HG03039 (cell line): ENCODE results near the gene RNU1-4.
"Not testable (repeated sequence)": the region's sequence is repeated elsewhere in the genome, so short reads cannot be mapped to it uniquely, and the experiment has no call there.

Source experiments
- ATAC-seq: cut with Tn5 transposase; IDR thresholded peaks from one replicate; pipeline ENCODE4 v1.9.1; 2021; ENCODE audit warnings: mild to moderate bottlenecking, moderate library complexity; ENCODE audit not compliant: unreplicated experiment

RNU1-4 gene

DNA sequence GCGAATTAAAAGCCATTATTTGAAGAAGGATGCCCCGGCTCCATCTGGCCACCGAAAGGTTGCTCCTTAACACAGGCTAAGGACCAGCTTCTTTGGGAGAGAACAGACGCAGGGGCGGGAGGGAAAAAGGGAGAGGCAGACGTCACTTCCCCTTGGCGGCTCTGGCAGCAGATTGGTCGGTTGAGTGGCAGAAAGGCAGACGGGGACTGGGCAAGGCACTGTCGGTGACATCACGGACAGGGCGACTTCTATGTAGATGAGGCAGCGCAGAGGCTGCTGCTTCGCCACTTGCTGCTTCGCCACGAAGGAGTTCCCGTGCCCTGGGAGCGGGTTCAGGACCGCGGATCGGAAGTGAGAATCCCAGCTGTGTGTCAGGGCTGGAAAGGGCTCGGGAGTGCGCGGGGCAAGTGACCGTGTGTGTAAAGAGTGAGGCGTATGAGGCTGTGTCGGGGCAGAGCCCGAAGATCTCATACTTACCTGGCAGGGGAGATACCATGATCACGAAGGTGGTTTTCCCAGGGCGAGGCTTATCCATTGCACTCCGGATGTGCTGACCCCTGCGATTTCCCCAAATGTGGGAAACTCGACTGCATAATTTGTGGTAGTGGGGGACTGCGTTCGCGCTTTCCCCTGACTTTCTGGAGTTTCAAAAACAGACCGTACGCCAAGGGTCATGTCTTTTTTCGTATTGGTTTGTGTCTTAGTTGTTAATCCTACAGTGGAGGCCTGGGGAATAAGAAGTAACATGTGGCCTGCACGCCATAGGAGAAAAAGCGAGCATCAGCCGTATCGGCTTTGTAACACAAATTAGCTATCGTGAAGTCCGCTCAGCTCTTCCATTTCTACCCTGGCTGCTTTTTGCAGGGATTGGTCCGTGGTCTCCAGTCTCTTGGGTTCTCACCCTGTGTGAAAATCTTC, at the start of gene RNU1-4:
Gene RNU1-4, plus strand, starts transcription at position 470 of the 918 bp plus-strand sequence.
- peak; percentile 54 for ATAC-seq

DNA sequence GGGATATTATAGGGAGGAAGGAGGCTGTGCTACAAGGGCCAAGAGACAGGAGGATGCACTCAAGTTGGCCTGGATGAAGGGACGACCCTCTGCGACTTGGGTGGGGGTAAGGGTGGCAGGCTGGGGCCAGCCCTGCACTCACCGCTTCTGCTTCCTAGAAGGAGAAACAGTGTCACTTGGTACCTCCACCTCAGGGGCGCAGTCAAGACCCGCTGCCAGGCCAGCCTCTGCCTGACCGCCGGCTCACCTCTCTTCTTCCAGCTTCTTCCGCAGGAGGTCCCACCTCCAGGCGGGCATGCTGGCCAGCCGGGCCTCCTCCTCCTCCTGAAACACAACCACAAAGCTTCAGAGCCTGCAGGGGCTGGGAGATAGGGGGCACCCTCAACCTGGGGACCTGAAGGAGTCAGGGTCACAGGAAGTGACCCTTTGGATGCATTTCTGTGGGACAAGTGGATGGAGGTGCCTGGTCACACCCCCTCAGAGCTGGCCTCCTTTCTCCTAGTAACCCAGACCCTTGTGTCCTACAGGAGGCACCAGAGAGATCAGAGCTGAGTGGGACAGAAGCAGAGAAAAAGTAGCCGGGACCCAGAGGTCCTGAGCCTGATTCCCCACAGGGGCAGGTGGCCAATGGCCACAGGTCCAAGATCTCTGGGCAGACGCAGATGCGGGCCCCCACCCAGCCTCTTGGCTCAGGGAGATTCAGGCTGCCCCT, 49.2 kb upstream of the RNU1-4 start:
- ATAC-seq = not testable (repeated sequence)

DNA sequence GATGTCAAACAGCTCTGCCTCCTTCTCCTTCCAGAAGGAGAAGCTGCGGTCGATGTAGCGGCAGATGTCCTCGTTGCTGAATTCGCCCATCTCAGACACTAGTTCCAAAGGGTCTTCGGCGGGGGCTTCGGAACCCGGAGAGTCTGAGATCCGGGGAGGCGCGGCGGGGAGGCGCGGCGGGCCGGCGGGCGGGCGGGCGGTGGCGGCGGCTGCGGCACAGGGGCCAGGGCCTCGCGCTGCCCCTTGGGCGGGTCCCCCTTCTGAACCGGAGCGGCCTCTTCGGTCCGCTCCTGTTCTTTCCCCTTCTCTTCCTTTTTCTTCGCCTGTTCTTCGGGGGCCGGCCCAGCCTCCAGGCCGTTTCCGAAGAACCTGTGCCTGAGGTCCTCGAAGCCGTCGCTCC, 48.0 kb upstream of the RNU1-4 start:
- not testable (repeated sequence) for ATAC-seq

DNA sequence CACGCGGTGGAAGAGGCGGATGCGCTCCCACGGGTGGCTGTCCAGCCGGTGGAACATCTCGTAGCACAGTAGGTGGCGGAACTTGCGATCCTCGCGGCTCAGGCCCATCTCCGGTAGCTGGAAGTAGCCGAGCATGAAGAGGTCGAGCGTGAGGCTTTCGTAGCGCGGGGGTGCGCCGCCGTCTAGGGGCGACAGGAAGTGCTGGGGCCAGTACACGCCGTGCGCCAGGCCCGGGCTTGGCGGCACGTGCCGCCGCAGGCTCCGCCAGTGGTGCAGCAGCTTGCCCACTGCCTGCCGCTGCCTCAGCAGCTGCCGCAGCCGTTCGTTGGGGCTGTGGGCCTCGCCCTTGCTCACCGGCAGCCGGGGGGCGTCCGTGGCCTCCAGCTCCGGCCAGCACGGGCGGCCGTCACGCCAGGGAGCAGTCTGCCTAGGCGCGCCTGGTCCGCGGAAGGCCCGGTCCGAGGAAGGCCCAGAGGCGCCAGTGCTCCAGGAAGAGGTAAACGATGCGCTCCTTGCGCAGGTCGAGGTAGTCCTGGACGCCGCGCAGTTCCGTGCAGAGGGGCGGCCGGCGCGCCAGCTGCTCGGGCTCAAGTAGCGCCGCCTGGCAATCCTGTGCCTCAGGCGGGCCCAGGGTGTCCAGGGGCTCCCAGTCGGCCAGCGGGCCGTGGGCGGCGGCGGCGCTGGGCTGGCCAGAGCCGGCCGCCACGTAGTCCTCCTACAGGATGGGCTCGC, 47.4 kb upstream of the RNU1-4 start:
- ATAC-seq = not testable (repeated sequence)

DNA sequence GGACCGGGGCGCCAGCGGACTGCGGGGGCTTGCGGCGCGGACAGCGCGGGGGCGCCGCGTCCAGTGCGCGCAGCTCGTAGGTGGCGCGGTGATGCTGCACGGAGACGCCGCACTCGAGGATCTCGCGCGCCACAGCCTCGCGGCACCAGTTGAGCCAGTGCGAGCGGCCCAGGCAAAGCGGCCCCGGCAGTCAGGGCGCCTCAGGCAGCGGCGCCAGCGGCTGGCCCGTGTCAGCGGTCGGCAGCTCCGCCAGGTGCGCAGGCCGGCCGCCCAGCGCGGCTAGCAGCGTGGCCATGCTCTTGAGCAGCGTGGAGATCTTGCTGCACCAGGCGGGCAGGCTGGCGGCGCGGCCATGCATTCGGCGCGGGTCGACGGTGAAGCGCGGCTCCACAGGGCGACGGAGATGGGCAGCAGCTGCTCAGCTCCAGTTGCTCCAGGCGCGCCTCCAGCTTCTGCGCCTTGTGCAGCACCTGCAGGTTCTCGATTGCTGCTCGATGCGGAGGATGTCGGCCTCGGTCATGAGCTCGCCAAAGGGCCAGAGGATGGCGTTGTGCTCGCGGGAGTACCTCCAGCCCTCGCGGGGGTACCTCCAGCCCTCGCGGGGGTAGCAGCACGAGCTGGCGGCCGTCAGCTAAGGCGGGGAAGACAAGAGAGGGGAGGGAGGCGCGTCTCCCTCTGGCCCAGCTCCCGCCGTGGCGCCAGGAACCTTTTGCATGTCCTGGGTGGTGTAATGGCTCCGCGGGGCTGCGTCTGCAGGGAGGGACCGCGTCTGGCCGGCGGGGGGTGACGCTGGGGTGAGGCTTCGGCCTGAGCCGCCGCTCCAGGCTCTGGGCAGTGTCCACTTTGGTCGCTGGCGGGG, 46.6 kb upstream of the RNU1-4 start:
- ATAC-seq = not testable (repeated sequence)

DNA sequence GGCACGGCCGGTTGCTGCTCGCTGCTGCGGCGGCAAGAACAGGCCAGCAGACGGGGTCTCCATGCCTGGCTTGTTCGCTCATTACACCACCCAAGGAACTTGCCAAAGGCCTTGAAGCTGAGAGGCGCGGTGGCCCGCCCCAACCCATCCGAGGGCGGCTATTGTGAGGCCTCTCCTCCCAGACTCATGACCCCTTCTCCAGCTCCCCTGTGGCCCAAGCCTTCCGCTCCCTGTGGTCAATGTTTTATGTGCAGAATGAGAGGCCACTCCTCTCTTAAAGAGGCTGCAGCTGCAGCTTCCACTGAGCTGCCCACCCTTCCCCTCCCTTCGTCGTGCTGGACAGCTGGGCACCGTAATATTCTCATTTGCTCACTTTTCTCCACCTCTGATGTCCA, 46.0 kb upstream of the RNU1-4 start:
- ATAC-seq = not testable (repeated sequence)

DNA sequence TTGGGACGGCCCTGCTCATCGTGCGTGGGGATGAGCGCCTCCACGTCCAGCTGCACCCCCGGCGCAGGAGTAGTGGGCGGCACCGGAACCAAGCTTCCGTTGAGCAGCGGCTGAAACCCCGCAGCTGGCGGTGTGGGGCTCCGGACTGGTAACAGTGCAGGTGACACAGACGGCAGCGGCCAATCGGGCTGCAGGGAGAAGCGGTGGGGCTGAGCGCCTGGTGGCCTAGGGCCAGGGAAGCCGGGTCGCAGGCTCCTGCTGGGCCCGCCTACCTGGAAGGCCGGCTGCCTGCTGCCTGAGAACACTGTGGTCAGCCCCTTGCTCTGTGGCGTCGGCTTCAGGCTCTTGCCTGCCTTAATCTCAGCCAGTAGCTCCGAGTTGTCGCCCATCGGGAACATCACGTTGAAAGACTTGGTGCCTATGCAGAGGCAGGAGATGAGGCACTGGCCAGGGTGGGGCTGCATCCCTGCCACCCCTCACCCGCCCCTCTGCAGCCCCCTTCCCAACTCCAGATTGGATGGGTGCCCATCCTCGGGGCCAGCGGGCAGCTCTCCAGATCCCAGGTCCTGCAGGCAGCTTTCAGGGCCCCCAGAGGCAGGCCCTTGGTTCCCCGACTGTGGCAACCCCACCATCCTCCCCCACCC, 43.7 kb upstream of the RNU1-4 start:
- ATAC-seq = not testable (repeated sequence)

DNA sequence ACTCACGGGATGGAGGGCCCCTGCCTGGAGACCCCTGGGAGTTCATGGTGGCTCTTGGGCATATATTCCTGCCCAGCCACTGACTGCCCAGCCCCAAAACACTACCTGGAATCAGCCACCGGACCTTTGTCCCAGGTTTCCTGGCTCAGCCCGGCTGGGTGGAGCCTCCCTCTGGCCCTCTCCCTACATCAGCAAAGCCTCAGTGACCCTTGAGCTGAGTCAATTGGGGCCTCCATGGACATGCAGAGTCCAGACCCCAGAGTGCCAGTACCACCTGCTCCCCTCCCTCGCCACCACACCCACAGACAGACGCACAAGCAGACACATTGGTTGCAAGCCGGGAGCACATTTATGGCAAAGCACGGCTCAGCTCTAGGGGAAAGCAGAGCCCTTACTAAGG, 43.2 kb upstream of the RNU1-4 start:
- ATAC-seq = not testable (repeated sequence)

DNA sequence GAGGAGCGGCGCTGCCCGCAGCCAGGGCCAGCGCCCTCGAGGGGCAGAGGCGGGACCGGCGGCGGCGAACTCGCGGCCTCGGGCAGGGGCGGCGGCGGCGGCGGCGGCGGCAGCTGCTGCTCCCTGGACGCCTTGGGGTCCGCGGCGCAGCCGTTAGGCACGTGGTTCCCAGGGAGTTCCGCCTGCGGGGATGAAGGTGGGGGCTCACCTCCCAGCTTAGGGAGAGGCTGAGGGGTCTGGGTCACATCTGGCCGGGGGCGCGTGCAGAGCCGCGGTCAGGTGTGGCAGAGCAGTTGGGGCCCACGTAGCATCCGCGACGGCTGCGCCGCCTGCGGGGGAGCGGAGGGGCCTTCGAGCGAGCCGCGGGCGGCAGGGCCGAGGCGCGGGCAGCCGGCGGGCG, 40.9 kb upstream of the RNU1-4 start:
- ATAC-seq = not testable (repeated sequence)

DNA sequence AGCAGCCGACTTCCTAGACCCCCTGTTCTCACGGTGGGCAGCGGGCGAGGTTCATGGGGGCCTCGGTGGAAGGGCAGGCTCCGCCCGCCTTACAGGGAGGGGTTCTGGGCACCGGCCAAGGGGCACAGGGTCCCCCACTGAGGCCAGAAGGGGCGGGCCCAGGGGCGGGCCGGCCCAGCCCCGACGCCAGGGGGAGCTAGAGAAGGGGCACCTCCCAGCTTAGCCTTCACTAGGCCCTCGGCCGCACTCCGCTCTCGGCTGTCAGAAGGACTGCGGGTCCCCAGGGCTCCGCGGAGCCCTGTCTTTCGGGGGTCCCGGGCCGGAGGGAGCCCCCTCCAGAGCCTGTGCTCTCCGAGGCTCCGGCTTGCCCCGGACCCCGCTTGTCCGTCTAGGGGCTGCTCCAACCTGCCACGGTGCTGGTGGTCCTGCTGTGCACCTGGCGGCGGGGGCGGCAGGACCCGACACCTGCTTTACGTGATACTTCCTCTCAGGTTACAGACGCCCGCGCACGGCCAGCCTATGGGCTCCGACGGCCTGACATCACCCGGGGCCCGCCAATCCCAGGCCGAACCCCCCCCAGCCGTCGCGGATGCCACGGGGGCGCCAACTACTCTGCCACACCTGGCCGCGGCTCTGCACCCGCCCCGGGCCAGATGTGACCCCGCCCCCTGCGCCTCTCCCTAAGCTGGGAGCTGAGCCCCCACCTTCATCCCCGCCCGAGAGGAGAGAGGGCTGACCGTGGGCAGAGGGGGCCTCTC, 40.0 kb upstream of the RNU1-4 start:
- ATAC-seq = not testable (repeated sequence)

DNA sequence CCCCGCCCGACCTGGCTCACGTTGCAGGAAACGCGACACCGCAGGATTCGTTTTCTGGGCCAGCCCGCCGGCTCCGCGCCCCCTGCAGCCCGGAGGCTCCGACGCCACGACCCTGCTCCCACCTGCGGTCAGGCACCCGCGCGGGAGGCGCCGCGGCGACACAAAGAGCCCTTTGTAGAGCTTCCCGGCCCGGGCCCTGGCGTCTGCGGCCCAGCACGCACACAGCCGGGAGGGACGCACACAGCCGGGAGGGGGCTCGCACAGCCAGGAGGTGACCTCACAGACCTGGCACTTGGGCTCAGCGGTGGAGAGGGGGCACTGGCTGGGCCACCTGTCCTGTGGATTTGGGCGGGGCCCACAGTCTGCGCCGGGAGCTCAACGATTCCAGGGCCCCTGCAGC, 39.1 kb upstream of the RNU1-4 start:
- not testable (repeated sequence) for ATAC-seq

DNA sequence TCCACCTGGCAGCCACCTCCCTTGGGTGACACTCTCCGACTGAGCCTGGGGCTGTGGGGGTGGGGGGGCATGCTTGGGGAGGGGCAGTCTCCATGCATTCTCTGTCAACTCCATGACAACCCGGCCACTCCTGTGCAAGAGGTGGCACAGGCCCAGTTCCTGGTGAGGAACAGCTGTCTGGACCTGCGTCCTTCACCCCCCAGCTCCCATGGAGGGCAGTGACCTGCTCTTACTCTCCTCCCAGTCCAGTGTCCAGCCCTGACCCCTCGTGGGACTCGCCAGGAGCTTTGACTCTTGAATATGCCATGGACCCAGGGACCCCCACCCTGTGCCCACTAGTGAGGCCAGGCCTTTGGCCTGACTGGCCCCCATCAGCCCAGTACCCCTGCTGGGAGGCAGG, 38.0 kb upstream of the RNU1-4 start:
- not testable (repeated sequence) for ATAC-seq

DNA sequence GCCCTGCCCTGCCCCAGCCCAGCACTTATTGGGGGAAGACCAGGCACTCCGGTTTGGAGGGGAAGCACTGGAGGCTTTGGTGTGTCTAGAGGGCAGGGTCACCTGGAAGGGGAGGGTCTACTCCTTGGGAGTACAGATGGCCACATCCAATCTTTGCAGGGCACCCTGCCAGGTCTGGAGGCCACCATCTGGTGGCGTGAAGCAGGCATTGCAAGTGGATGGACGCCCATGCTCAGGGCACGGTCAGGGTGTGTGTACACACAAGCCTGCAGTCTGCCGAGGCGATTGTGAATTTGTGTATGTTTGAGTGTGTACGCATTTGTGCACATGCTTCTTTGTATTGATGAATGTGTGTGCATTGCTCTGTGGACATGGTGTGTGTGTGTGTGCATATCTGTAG, 37.2 kb upstream of the RNU1-4 start:
- not testable (repeated sequence) for ATAC-seq

DNA sequence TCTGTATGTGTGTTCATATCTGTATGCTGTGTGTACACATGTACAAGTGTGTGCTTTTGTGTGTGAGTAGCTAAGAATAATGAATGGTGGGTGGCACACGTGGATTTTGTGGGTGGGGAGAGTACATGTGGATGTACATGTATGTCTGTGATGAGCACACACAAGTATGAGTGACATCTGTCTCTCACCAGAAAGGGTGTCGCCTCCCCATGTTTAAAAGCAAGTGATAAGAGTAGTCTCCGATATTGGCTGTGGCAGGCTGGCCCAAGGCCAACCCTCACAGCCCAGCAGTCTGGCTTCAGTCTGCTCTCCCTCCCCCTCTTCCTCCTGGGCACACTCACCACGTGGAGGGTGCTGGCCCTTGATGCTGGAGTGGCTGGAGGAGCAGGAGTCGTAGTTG, 36.7 kb upstream of the RNU1-4 start:
- ATAC-seq = not testable (repeated sequence)

DNA sequence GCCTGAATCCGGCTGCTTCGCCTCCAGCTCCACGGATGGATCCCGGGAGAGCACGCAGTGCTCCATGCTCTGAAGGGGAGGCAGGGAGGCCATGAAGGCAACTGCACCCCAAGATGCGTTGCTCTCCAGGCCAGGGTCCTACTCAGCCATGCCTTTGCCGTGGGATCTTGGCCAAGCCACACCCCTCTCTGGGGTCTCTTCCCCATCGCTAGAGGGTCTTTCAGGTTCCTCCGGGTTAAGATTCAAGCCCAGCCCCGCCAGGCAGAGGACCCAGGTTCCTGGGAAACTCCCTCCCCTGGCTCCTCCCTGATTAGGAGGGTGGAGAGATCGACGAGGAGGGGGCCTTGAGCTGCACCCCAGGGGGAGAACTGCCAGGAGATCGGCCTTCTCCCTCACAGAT, 36.2 kb upstream of the RNU1-4 start:
- not testable (repeated sequence) for ATAC-seq

DNA sequence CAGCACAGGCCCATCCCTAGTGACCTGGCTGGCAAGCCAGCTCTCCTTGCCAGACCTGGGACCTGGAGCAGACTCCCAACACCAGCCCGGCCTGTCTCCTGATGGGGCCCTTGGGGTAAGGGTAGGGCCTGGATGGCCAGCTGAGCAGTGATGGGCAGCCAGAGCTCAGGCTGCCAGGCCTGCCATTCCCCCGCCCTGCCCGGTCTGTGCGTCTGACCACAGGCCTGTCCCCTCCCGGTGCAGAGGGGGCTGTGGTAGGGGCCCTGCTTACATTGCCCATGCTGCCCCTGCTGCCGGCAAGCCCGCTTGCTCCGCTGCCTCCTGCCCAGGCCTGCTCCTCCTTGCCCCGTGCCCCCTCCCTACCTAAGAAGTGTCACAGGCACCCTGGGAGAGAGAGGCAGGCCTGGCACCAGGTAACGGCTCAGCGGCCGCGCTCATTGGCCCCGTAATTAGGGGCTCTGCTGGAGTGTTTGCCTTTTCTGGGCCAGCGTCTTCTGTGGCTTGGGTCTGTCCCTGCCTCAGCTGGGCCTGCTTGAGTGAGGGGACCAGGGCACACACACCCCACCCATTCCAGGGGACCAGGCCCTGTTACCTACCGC, 35.7 kb upstream of the RNU1-4 start:
- ATAC-seq = not testable (repeated sequence)

DNA sequence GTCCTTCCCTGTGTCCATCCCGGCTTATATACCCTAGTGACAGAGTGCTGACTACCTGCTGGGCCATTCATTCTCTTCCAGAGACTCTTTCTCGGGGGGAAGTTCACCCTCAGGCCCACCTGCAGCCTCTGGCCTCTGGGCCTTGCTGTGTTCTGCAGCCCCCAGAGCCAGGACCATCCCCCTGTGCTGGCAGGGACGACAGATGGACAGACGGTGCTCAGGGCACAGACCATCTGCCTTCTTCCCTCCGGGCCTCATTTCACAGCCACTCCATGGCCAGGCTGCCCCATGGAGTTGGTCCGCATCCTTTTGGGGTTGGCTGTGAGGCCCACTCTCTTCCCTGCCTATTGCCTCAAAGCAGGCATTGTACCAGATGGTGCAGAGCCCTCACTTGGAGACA, 34.0 kb upstream of the RNU1-4 start:
- not testable (repeated sequence) for ATAC-seq
